ENCODE data around the gene PRKN.

GRCh38 chr6:161446296-161446925 is 1281.2 kb downstream of the PRKN start:
- TF ChIP-seq EP300 (IDR thresholded peaks at IDR 0.05): no peak
- TF ChIP-seq CTCF (IDR thresholded peaks at IDR 0.05): no peak
- TF ChIP-seq POLR2A (IDR thresholded peaks at IDR 0.05): no peak

Data from tibial nerve (tissue), 4 donors.